OCI-LY1 (cell line): ENCODE results near the gene IST1.

ENCODE experiments used
- H2AFZ ChIP-seq: fragments of 200-600 bp; sonication (generic), shearing (Covaris generic); 2 replicates; pipeline ENCODE4 v1.6.0; 2014; ENCODE audit warnings: antibody characterized with exemption, mild to moderate bottlenecking, low read length
- H3F3A ChIP-seq: fragments of 200-600 bp; sonication (generic), shearing (Covaris generic); 2 replicates; pipeline ENCODE4 v1.6.0; 2014; ENCODE audit warnings: mild to moderate bottlenecking, antibody characterized with exemption, low read length, moderate library complexity; ENCODE audit not compliant: insufficient read depth
- H3K27ac ChIP-seq: fragments of 200-600 bp; sonication (generic); 2 replicates; pipeline ENCODE4 v1.5.1; 2014; ENCODE audit warnings: low read length, mixed run types, mild to moderate bottlenecking, low read depth; ENCODE audit not compliant: poor library complexity, severe bottlenecking
- H3K27me3 ChIP-seq: fragments of 200-600 bp; sonication (generic); 2 replicates; pipeline ENCODE4 v1.6.0; 2014; ENCODE audit warnings: antibody characterized with exemption, mild to moderate bottlenecking, low read length, moderate library complexity; ENCODE audit not compliant: insufficient read depth
- H3K36me3 ChIP-seq: fragments of 200-600 bp; sonication (generic); 2 replicates; pipeline ENCODE4 v1.6.1; 2014; ENCODE audit warnings: mild to moderate bottlenecking, antibody characterized with exemption, low read length, moderate library complexity, mixed read lengths; ENCODE audit not compliant: insufficient read depth
- H3K4me1 ChIP-seq: fragments of 200-600 bp; sonication (generic); 2 replicates; pipeline ENCODE4 v1.5.1; 2014; ENCODE audit warnings: mild to moderate bottlenecking, low read length, moderate library complexity; ENCODE audit not compliant: insufficient read depth, severe bottlenecking
- H3K4me2 ChIP-seq: fragments of 200-600 bp; sonication (generic), shearing (Covaris generic); 2 replicates; pipeline ENCODE4 v1.6.1; 2014; ENCODE audit warnings: low read length
- H3K4me3 ChIP-seq: fragments of 200-600 bp; sonication (generic); 2 replicates; pipeline ENCODE4 v1.5.1; 2014; ENCODE audit warnings: low read length, low read depth, mild to moderate bottlenecking, mixed read lengths; ENCODE audit not compliant: poor library complexity, severe bottlenecking
- H3K79me2 ChIP-seq: fragments of 200-600 bp; shearing (Covaris generic); 2 replicates; pipeline ENCODE4 v1.6.1; 2016; ENCODE audit warnings: mixed run types, low read length, mixed read lengths; ENCODE audit not compliant: insufficient read depth
- H3K9ac ChIP-seq: fragments of 200-600 bp; sonication (generic), shearing (Covaris generic); 2 replicates; pipeline ENCODE4 v1.6.1; 2014; ENCODE audit warnings: mild to moderate bottlenecking, low read length, mixed read lengths
- H3K9me2 ChIP-seq: fragments of 200-600 bp; sonication (generic), shearing (Covaris generic); 2 replicates; pipeline ENCODE4 v1.6.1; 2014; ENCODE audit warnings: low read depth, mild to moderate bottlenecking, low read length, mixed read lengths
- H3K9me3 ChIP-seq: fragments of 200-600 bp; shearing (Covaris generic); 2 replicates; pipeline ENCODE4 v1.6.1; 2014; ENCODE audit warnings: low read length, mixed read lengths
- H4K20me1 ChIP-seq: fragments of 200-600 bp; sonication (generic), shearing (Covaris generic); 2 replicates; pipeline ENCODE4 v1.6.0; 2016; ENCODE audit warnings: mild to moderate bottlenecking, low read length; ENCODE audit not compliant: insufficient read depth
- CTCF ChIP-seq: fragments of 200-600 bp; sonication (generic), shearing (Covaris generic); IDR thresholded peaks from 2 replicates; pipeline ENCODE4 v1.5.1; 2017; ENCODE audit warnings: mild to moderate bottlenecking, antibody characterized with exemption, low read length, moderate library complexity, mixed read lengths
- EZH2 ChIP-seq: fragments of 200-600 bp; sonication (generic), shearing (Covaris generic); IDR thresholded peaks from 2 replicates; pipeline ENCODE4 v1.8.0; 2017; ENCODE audit warnings: borderline replicate concordance, mixed run types, mild to moderate bottlenecking, antibody characterized with exemption, low read length, moderate library complexity, mixed read lengths

Gene IST1

GRCh38 chr16:71931599-71931998, 36.3 kb downstream of the IST1 start:
- peaks cover 3% of the 10 kb centered on the region; the same call in 1 of the 2 replicates for H4K20me1 ChIP-seq
- no peaks in the 10 kb centered on the region for H3K27me3 ChIP-seq
- H3F3A ChIP-seq, result no peaks in the 10 kb centered on the region
- H3K4me3 ChIP-seq, result no peak overlapping the region
- no peak for TF ChIP-seq CTCF
- H3K79me2 ChIP-seq, result 0 out of 2 replicates have a peak, but pooled peaks cover 2% of the 10 kb centered on the region
- no peaks in the 10 kb centered on the region for H3K9me2 ChIP-seq
- no peak overlapping the region for H3K9ac ChIP-seq
- peaks cover 75% of the 10 kb centered on the region for H3K36me3 ChIP-seq
- no peak overlapping the region for H2AFZ ChIP-seq
- no peaks in the 10 kb centered on the region for H3K9me3 ChIP-seq
- no peak overlapping the region for H3K4me2 ChIP-seq
- no peaks in the 10 kb centered on the region for H3K4me1 ChIP-seq
- H3K27ac ChIP-seq, result no peak overlapping the region

- Histone ChIP-seq H4K20me1 (peaks cover 3% of the 10 kb centered on the region; the same call in 1 of the 2 replicates), H3K27ac (no peak overlapping the region), H3K27me3 (no peaks in the 10 kb centered on the region), H3K9me2 (no peaks in the 10 kb centered on the region), H3K36me3 (peaks cover 61% of the 10 kb centered on the region), H3F3A (no peaks in the 10 kb centered on the region), H3K4me2 (no peak overlapping the region), H3K4me3 (no peak overlapping the region), H3K4me1 (no peaks in the 10 kb centered on the region), H3K9ac (no peak overlapping the region), H3K9me3 (0 out of 2 replicates have a peak, but pooled peaks cover 3% of the 10 kb centered on the region), H3K79me2 (0 out of 2 replicates have a peak, but pooled peaks cover 2% of the 10 kb centered on the region), H2AFZ (no peak overlapping the region)
- TF ChIP-seq EZH2, result no peak
- TF ChIP-seq CTCF, result no peak
These were observed 37.7 kb downstream of the IST1 start for GRCh38 chr16:71933017-71933416.

- Histone ChIP-seq H3K36me3 (peaks cover 50% of the 10 kb centered on the region), H3K4me2 (no peak overlapping the region), H3K9ac (no peak overlapping the region), H3K79me2 (0 out of 2 replicates have a peak, but pooled peaks cover 2% of the 10 kb centered on the region), H3F3A (no peaks in the 10 kb centered on the region), H3K27me3 (no peaks in the 10 kb centered on the region), H2AFZ (no peak overlapping the region), H3K9me2 (no peaks in the 10 kb centered on the region), H3K4me3 (no peak overlapping the region), H3K27ac (no peak overlapping the region), H3K4me1 (no peaks in the 10 kb centered on the region), H3K9me3 (peaks cover 8% of the 10 kb centered on the region; the same call in 1 of the 2 replicates), H4K20me1 (peaks cover 3% of the 10 kb centered on the region; the same call in 1 of the 2 replicates)
- no peak for TF ChIP-seq CTCF
- no peak for TF ChIP-seq EZH2
These were observed 38.8 kb downstream of the IST1 start for GRCh38 chr16:71933913-71934695.
